ENCODE measurements around the gene SORBS1.

SORBS1 gene

GRCh38 chr10:95277614-95278013 lies 283.6 kb downstream of the SORBS1 start:
- Mint-ChIP-seq H3K27ac (no peak overlapping the region), H3K36me3 (ENCODE audit: low read depth) (no peaks in the 10 kb centered on the region), H3K4me3 (no peak overlapping the region), H3K27me3 (no peaks in the 10 kb centered on the region), H3K9me3 (no peaks in the 10 kb centered on the region), H3K4me1 (ENCODE audit: low read depth) (no peaks in the 10 kb centered on the region)
- no peak for DNase-seq

DNA sequence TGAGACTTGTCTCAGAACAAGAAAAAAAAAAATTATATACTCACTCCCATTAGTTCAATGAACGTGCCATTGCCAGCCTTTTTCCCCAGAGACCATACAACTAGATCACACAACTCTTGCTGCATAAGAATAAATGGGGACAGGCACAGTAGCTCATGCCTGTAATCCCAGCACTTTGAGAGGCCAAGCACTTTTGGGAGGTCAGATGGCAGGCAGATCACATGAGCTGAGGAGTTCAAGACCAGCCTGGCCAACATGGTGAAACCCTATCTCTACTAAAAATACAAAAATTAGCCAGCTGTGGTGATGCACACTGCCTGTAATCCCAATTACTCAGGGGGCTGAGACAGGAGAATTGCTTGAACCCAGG lies 284.0 kb downstream of the SORBS1 start:
- Mint-ChIP-seq H3K36me3 (ENCODE audit: low read depth) (no peaks in the 10 kb centered on the region), H3K4me3 (no peak overlapping the region), H3K4me1 (ENCODE audit: low read depth) (no peaks in the 10 kb centered on the region), H3K9me3 (no peaks in the 10 kb centered on the region), H3K27ac (no peak overlapping the region), H3K27me3 (no peaks in the 10 kb centered on the region)
- DNase-seq, result no peak

DNA sequence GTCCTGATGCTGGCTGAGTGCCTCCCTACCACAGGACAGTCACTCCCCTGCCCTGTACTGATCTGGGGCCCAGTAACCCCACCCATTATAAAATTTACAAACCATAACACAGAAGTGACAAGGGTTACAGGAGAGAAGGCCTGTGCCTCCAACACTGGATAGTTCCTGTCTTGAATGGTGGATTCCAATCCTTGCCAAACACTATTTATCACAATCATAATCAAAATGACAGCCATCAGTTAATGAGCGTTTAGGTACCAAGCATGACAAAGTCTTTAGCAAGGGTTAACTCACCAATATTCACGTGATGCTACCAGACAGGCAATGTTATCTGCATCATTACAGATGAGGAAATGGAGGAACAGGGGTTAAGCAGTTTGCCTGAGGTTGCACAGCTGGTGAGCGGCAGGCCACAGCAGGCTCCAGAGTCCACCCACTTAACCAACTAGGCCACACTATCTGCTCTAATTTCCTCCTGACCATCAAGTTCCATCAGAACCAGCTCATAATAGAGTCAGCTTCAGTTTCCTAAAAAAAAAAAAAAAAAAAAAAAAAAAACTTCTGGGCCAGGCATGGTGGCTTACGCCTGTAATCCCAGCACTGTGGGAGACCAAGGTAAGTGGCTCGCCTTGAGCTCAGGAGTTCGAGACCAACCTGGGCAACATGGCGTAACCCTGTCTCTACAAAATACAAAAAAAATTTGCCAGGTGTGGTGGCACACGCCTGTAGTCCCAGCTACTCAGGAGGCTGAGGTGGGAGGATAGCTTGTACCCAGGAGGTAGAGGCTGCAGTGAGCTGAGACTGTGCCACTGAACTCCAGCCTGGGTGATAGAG lies 284.6 kb downstream of the SORBS1 start:
- Mint-ChIP-seq H3K27me3 (no peaks in the 10 kb centered on the region), H3K27ac (no peak overlapping the region), H3K4me3 (no peak overlapping the region), H3K36me3 (ENCODE audit: low read depth) (no peaks in the 10 kb centered on the region), H3K4me1 (ENCODE audit: low read depth) (no peaks in the 10 kb centered on the region), H3K9me3 (no peaks in the 10 kb centered on the region)
- DNase-seq, result no peak

- no peak overlapping the region for H3K4me3 Mint-ChIP-seq
- no peaks in the 10 kb centered on the region for H3K4me1 Mint-ChIP-seq (ENCODE audit: low read depth)
- H3K27me3 Mint-ChIP-seq, result no peaks in the 10 kb centered on the region
- H3K9me3 Mint-ChIP-seq, result no peaks in the 10 kb centered on the region
- no peak for DNase-seq
- no peak overlapping the region for H3K27ac Mint-ChIP-seq
- H3K36me3 Mint-ChIP-seq (ENCODE audit: low read depth), result no peaks in the 10 kb centered on the region
These were observed 285.3 kb downstream of the SORBS1 start for GRCh38 chr10:95275726-95276366.

- Mint-ChIP-seq H3K36me3 (ENCODE audit: low read depth) (no peaks in the 10 kb centered on the region), H3K27me3 (no peaks in the 10 kb centered on the region), H3K9me3 (no peaks in the 10 kb centered on the region), H3K4me1 (ENCODE audit: low read depth) (no peaks in the 10 kb centered on the region), H3K4me3 (no peak overlapping the region), H3K27ac (no peak overlapping the region)
- DNase-seq, result no peak
These were observed 287.5 kb downstream of the SORBS1 start for GRCh38 chr10:95273393-95274312.

DNA sequence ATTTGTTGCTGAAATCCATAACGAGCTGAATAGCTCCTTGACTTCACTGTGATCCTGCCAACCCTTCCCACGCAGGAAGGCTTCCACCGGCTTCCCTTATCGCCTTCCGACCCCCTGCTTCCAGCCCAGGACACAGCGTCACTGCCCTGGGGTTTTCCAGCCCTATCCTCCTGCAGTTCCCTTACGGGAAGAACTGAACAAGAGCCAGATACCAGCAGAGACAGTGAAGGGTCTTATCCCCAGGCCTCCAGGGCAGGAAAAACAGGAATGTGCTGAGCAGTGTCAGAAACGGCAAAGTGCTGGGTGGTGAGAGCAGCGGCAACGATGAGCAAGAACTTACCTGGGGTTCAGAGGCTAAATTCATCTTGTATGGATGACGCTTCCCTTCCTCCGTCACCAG lies 292.7 kb downstream of the SORBS1 start:
- H3K4me1 Mint-ChIP-seq (ENCODE audit: low read depth), result no peaks in the 10 kb centered on the region
- no peaks in the 10 kb centered on the region for H3K27me3 Mint-ChIP-seq
- no peak for DNase-seq
- no peaks in the 10 kb centered on the region for H3K36me3 Mint-ChIP-seq (ENCODE audit: low read depth)
- H3K9me3 Mint-ChIP-seq, result no peaks in the 10 kb centered on the region
- H3K4me3 Mint-ChIP-seq, result no peak overlapping the region
- H3K27ac Mint-ChIP-seq, result no peak overlapping the region

- no peak for DNase-seq
These were observed 293.9 kb downstream of the SORBS1 start for GRCh38 chr10:95267251-95267650.

DNA sequence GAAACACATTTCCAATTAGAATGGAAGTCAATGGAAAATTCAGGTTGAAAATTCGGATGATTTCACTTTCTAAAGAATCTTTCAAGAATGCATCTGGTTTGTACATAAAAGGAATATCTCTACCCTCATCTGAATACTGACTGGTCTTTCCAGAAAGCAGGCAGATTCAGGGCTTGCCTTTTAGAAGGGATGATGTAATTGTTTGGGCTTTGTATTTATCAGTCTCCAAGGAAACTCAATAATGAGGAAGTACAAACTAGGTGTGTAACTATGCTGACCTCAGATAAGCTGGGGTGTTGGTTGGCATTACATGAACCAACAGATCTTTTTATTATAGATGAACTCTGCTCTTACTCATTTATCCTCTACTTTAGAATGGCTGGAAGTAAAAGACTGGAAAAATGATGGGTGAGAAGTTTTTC lies 294.5 kb downstream of the SORBS1 start:
- no peaks in the 10 kb centered on the region for H3K4me1 Mint-ChIP-seq (ENCODE audit: low read depth)
- no peaks in the 10 kb centered on the region for H3K36me3 Mint-ChIP-seq (ENCODE audit: low read depth)
- DNase-seq, result no peak
- no peak overlapping the region for H3K4me3 Mint-ChIP-seq
- no peaks in the 10 kb centered on the region for H3K9me3 Mint-ChIP-seq
- H3K27me3 Mint-ChIP-seq, result no peaks in the 10 kb centered on the region
- no peak overlapping the region for H3K27ac Mint-ChIP-seq

More at GRCh38 chr10:95267251-95267650, 293.9 kb downstream of the SORBS1 start:
- no peak overlapping the region for H3K27ac Mint-ChIP-seq
- no peaks in the 10 kb centered on the region for H3K36me3 Mint-ChIP-seq (ENCODE audit: low read depth)
- no peak overlapping the region for H3K4me3 Mint-ChIP-seq
- H3K9me3 Mint-ChIP-seq, result no peaks in the 10 kb centered on the region
- no peaks in the 10 kb centered on the region for H3K27me3 Mint-ChIP-seq
- H3K4me1 Mint-ChIP-seq (ENCODE audit: low read depth), result no peaks in the 10 kb centered on the region

DNA sequence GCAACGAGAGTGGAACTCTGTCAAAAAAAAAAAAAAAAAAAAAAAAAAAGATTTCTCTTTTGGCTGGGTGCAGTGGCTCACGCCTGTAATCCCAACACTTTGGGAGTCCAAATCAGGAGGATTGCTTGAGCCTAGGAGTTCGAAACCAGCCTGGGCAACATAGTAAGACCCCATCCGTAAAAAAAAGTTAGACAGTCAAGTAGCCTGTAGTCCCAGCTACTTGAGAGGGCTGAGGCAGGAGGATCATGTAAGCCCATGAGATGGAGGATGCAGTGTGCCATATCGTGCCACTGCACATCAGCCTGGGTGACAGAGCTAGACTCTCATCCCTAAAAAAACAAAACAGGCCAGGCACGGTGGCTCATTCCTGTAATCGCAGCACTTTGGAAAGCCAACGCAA lies 295.6 kb downstream of the SORBS1 start:
- Mint-ChIP-seq H3K4me3 (no peak overlapping the region), H3K27ac (no peak overlapping the region), H3K4me1 (ENCODE audit: low read depth) (no peaks in the 10 kb centered on the region), H3K27me3 (no peaks in the 10 kb centered on the region), H3K9me3 (no peaks in the 10 kb centered on the region), H3K36me3 (ENCODE audit: low read depth) (no peaks in the 10 kb centered on the region)
- no peak for DNase-seq

GRCh38 chr10:95264227-95265051 lies 296.7 kb downstream of the SORBS1 start:
- Mint-ChIP-seq H3K27me3 (no peaks in the 10 kb centered on the region), H3K4me3 (no peak overlapping the region), H3K9me3 (no peaks in the 10 kb centered on the region), H3K36me3 (ENCODE audit: low read depth) (no peaks in the 10 kb centered on the region), H3K27ac (no peak overlapping the region), H3K4me1 (ENCODE audit: low read depth) (no peaks in the 10 kb centered on the region)
- DNase-seq, result no peak

DNA sequence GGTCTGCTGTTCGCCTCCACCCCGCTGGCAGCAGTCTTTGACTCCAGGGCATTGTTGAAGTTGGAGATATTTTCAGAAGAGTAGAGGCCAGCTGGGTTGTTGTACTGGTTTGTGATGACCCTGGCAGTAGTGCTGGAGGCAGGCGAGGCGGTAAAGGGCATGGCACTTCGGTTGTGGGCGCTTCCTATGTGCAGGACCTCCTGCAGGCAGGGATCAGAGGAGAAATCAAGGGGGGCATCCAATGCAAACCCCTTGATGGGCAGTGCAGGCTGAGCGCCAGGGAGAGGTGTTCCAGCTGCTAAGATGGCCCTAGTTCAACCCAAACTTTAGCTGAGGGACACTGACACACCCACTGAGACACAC lies 297.3 kb downstream of the SORBS1 start:
- Mint-ChIP-seq H3K4me1 (ENCODE audit: low read depth) (no peaks in the 10 kb centered on the region), H3K4me3 (no peak overlapping the region), H3K27me3 (no peaks in the 10 kb centered on the region), H3K9me3 (no peaks in the 10 kb centered on the region), H3K36me3 (ENCODE audit: low read depth) (no peaks in the 10 kb centered on the region), H3K27ac (no peak overlapping the region)
- DNase-seq, result no peak

DNA sequence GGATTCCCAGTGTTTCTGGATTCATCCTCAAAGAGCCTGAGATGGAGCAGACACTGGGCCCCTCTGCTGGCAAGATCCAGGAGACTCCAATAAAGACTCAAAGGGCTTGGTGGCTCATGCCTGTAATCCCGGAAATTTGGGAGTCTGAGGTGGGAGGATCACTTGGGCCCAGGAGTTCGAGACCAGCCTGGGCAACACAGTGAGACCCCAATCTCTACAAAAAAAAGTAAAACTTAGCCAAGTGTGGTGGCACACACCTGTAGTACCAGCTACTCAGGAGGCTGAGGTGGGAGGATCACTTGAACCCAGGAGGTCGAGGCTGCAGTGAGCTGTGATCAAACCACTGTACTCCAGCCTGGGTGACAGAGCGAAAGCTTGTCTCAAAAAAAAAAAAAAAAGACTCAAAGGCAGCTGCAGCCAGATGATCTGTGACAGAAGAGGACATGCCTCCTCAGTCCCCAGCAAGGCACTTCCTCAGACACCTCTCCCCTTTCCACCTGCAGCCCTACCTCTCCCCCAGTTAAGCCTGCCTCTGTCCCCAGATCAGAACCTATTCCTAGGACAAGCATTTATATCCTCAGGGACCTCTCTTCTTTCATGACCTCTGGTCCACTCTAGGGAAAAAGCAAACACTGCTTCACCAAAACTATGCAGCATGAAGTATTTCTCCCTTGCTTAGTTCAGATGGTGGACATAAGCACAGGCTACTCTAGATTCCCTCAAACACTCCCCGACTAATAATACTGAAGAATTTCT lies 298.2 kb downstream of the SORBS1 start:
- Mint-ChIP-seq H3K4me3 (no peak overlapping the region), H3K27ac (no peak overlapping the region), H3K36me3 (ENCODE audit: low read depth) (no peaks in the 10 kb centered on the region), H3K4me1 (ENCODE audit: low read depth) (no peaks in the 10 kb centered on the region), H3K27me3 (no peaks in the 10 kb centered on the region), H3K9me3 (no peaks in the 10 kb centered on the region)
- no peak for DNase-seq

- no peaks in the 10 kb centered on the region for H3K9me3 Mint-ChIP-seq
- no peaks in the 10 kb centered on the region for H3K36me3 Mint-ChIP-seq (ENCODE audit: low read depth)
- no peaks in the 10 kb centered on the region for H3K27me3 Mint-ChIP-seq
- H3K4me1 Mint-ChIP-seq (ENCODE audit: low read depth), result no peaks in the 10 kb centered on the region
- H3K27ac Mint-ChIP-seq, result no peak overlapping the region
- DNase-seq, result no peak
- H3K4me3 Mint-ChIP-seq, result no peak overlapping the region
These were observed 299.2 kb downstream of the SORBS1 start for GRCh38 chr10:95261926-95262325.
